MM.1S (cell line): ENCODE data around the gene IREB2.

ENCODE experiments used
- DNase-seq: peaks from one replicate; pipeline ENCODE4 v3.0.0-alpha.2; 2015
- H2AFZ ChIP-seq: fragments of 300-600 bp; sonication (generic); 2 replicates; pipeline ENCODE4 v1.6.0; 2016; ENCODE audit warnings: antibody characterized with exemption, low read length
- H3F3A ChIP-seq: fragments of 300-600 bp; sonication (generic); 2 replicates; pipeline ENCODE4 v1.6.1; 2016; ENCODE audit warnings: mild to moderate bottlenecking, antibody characterized with exemption, low read length, moderate library complexity, mixed read lengths; ENCODE audit not compliant: insufficient read depth
- H3K27ac ChIP-seq: fragments of 300-600 bp; sonication (generic); 2 replicates; pipeline ENCODE4 v1.5.1; 2016; ENCODE audit warnings: mild to moderate bottlenecking, low read length
- H3K27me3 ChIP-seq: fragments of 300-600 bp; sonication (generic); replicated peaks from 2 replicates; pipeline ENCODE4 v1.6.0; 2016; ENCODE audit warnings: low read length; ENCODE audit not compliant: insufficient read depth
- H3K36me3 ChIP-seq: fragments of 300-600 bp; sonication (generic); replicated peaks from 2 replicates; pipeline ENCODE4 v1.6.1; 2016; ENCODE audit warnings: mild to moderate bottlenecking, low read length, mixed read lengths; ENCODE audit not compliant: insufficient read depth
- H3K4me1 ChIP-seq: fragments of 300-600 bp; sonication (generic); 2 replicates; pipeline ENCODE4 v1.6.1; 2016; ENCODE audit warnings: low read length, mixed read lengths
- H3K4me2 ChIP-seq: fragments of 300-600 bp; sonication (generic); 2 replicates; pipeline ENCODE4 v1.6.0; 2016; ENCODE audit warnings: low read depth, low read length
- H3K4me3 ChIP-seq: fragments of 300-600 bp; sonication (generic); 2 replicates; pipeline ENCODE4 v1.5.1; 2016; ENCODE audit warnings: low read length, mixed read lengths
- H3K79me2 ChIP-seq: fragments of 300-600 bp; sonication (generic); 2 replicates; pipeline ENCODE4 v1.6.1; 2016; ENCODE audit warnings: mixed run types, low read length, mixed read lengths
- H3K9ac ChIP-seq: fragments of 300-600 bp; sonication (generic); 2 replicates; pipeline ENCODE4 v1.6.1; 2016; ENCODE audit warnings: low read length, mixed read lengths
- H3K9me2 ChIP-seq: fragments of 300-600 bp; sonication (generic); replicated peaks from 2 replicates; pipeline ENCODE4 v1.6.1; 2016; ENCODE audit warnings: mild to moderate bottlenecking, low read length, mixed read lengths; ENCODE audit not compliant: insufficient read depth
- H3K9me3 ChIP-seq: fragments of 300-600 bp; sonication (generic); replicated peaks from 2 replicates; pipeline ENCODE4 v1.6.1; 2016; ENCODE audit warnings: mild to moderate bottlenecking, low read length, mixed read lengths; ENCODE audit not compliant: insufficient read depth
- H4K20me1 ChIP-seq: fragments of 300-600 bp; sonication (generic); 2 replicates; pipeline ENCODE4 v1.6.1; 2016; ENCODE audit warnings: mild to moderate bottlenecking, low read length, moderate library complexity, mixed read lengths; ENCODE audit not compliant: insufficient read depth
- CTCF ChIP-seq: fragments of 300-600 bp; sonication (generic); IDR thresholded peaks from 2 replicates; pipeline ENCODE4 v1.5.1; 2016; ENCODE audit warnings: antibody characterized with exemption, low read length, mixed read lengths
- EZH2 ChIP-seq: fragments of 300-600 bp; sonication (generic); optimal IDR thresholded peaks from 2 replicates; pipeline ENCODE3; 2017; ENCODE audit warnings: low read depth, mild to moderate bottlenecking, antibody characterized with exemption, low read length, mixed read lengths
- EZH2phosphoT487 ChIP-seq: fragments of 300-600 bp; sonication (generic); IDR thresholded peaks from 2 replicates; pipeline ENCODE4 v1.6.1; 2018; ENCODE audit warnings: antibody characterized with exemption, low read length

Gene IREB2

GRCh38 chr15:78391781-78392180 is 46.2 kb upstream of the IREB2 start:
- Histone ChIP-seq H3K27me3 (0 out of 2 replicates have a peak, but pooled peaks cover 5% of the 10 kb centered on the region), H4K20me1 (no peaks in the 10 kb centered on the region), H3K27ac (no peak overlapping the region), H3K9ac (no peak overlapping the region), H3K79me2 (no peaks in the 10 kb centered on the region), H3F3A (no peaks in the 10 kb centered on the region), H3K4me3 (no peak overlapping the region), H3K36me3 (no peaks in the 10 kb centered on the region), H2AFZ (no peak overlapping the region), H3K9me2 (no peaks in the 10 kb centered on the region), H3K9me3 (no peaks in the 10 kb centered on the region), H3K4me2 (no peak overlapping the region), H3K4me1 (no peaks in the 10 kb centered on the region)
- no peak for DNase-seq
- no peak for TF ChIP-seq CTCF
- TF ChIP-seq EZH2phosphoT487 = no peak
- no peak for TF ChIP-seq EZH2

GRCh38 chr15:78392430-78392829 is 45.6 kb upstream of the IREB2 start:
- Histone ChIP-seq H3K9me2 (no peaks in the 10 kb centered on the region), H3F3A (no peaks in the 10 kb centered on the region), H3K9ac (no peak overlapping the region), H3K4me3 (no peak overlapping the region), H3K27ac (no peak overlapping the region), H2AFZ (no peak overlapping the region), H3K79me2 (no peaks in the 10 kb centered on the region), H3K9me3 (no peaks in the 10 kb centered on the region), H3K36me3 (no peaks in the 10 kb centered on the region), H3K4me2 (no peak overlapping the region), H3K27me3 (0 out of 2 replicates have a peak, but pooled peaks cover 5% of the 10 kb centered on the region), H4K20me1 (no peaks in the 10 kb centered on the region), H3K4me1 (no peaks in the 10 kb centered on the region)
- TF ChIP-seq EZH2phosphoT487 (no peak), CTCF (no peak), EZH2 (no peak)
- no peak for DNase-seq

- Histone ChIP-seq H2AFZ (no peak overlapping the region), H3K4me3 (no peak overlapping the region), H3K27ac (no peak overlapping the region), H3K9me2 (no peaks in the 10 kb centered on the region), H4K20me1 (no peaks in the 10 kb centered on the region), H3K36me3 (no peaks in the 10 kb centered on the region), H3K4me2 (no peak overlapping the region), H3K9me3 (no peaks in the 10 kb centered on the region), H3K4me1 (no peaks in the 10 kb centered on the region), H3F3A (no peaks in the 10 kb centered on the region), H3K27me3 (0 out of 2 replicates have a peak, but pooled peaks cover 5% of the 10 kb centered on the region), H3K9ac (no peak overlapping the region), H3K79me2 (no peaks in the 10 kb centered on the region)
- TF ChIP-seq EZH2phosphoT487 (no peak), EZH2 (no peak), CTCF (no peak)
- no peak for DNase-seq
Observed at GRCh38 chr15:78393137-78393536, 44.9 kb upstream of the IREB2 start.

GRCh38 chr15:78394026-78394425 is 44.0 kb upstream of the IREB2 start:
- H3K27me3 ChIP-seq = 0 out of 2 replicates have a peak, but pooled peaks cover 4% of the 10 kb centered on the region
- H3K36me3 ChIP-seq = no peaks in the 10 kb centered on the region
- H3K4me2 ChIP-seq = no peak overlapping the region
- H3K9me3 ChIP-seq = no peaks in the 10 kb centered on the region
- H3F3A ChIP-seq = no peaks in the 10 kb centered on the region
- no peaks in the 10 kb centered on the region for H3K4me1 ChIP-seq
- H3K27ac ChIP-seq = no peak overlapping the region
- H3K9me2 ChIP-seq = no peaks in the 10 kb centered on the region
- no peak overlapping the region for H3K4me3 ChIP-seq
- no peak overlapping the region for H2AFZ ChIP-seq
- H3K79me2 ChIP-seq = no peaks in the 10 kb centered on the region
- H3K9ac ChIP-seq = no peak overlapping the region
- no peaks in the 10 kb centered on the region for H4K20me1 ChIP-seq
- no peak for DNase-seq
- no peak for TF ChIP-seq EZH2phosphoT487
- TF ChIP-seq CTCF = no peak
- no peak for TF ChIP-seq EZH2
